K562 (cell line): ENCODE results near the gene ANKRD13C. TPM values are rescaled to one million over a fixed set of nuclear protein-coding genes. Genes with fewer than 3 reads are reported as not detected.
"Not testable (repeated sequence)": the region's sequence is repeated elsewhere in the genome, so short reads cannot be mapped to it uniquely, and the experiment has no call there.

ENCODE experiments used
- ATAC-seq: fragments of 200-7000 bp; cut with Tn5 transposase; 3 replicates; pipeline ENCODE4 v1.9.1; 2020; ENCODE audit warnings: moderate library complexity
- BruUV-seq: library from RNA; stranded (reverse); fragments of 400-500 nt; replicated peaks from 2 replicates; lab custom pipeline; 2021; lab: Mats Ljungman, UMichigan
- CTCF ChIA-PET: fragments of 300-600 bp; formaldehyde crosslinking; extraction: SDS; loops from one replicate; lab custom pipeline; 2021; ENCODE audit warnings: low intra/inter-chr PET ratio; lab: Yijun Ruan, JAX
- POLR2A ChIA-PET: fragments of 300-600, 350-650 bp; sonication (Branson Sonifier 250); formaldehyde crosslinking; extraction: SDS; loops from one replicate; lab custom pipeline; 2021; ENCODE audit warnings: antibody characterized with exemption, inconsistent platforms; lab: Yijun Ruan, JAX
- DNase-seq, 4 experiments: peaks; one replicate each; pipeline versions ENCODE4 v3.0.0 to v3.0.0-alpha.2; 2011 to 2018; ENCODE audit warnings: low spot score in 3 of 4, mixed read lengths in 3 of 4; ENCODE audit errors: extremely low read depth in 1 of 4
- FAIRE-seq: peaks from 2 replicates; lab custom pipeline; 2011; peaks lifted over from hg19 to GRCh38; lab: Jason Lieb, UNC
- H2AFZ ChIP-seq: 2 replicates; pipeline ENCODE4 v1.6.0; 2011; ENCODE audit warnings: low read depth, low read length, control low read depth, inconsistent platforms
- H3K27ac ChIP-seq: fragments of 200-600 bp; 3 replicates; pipeline ENCODE4 v1.8.0; 2011; ENCODE audit warnings: low read depth, mild to moderate bottlenecking, control low read depth, inconsistent platforms, low read length, moderate library complexity, mixed read lengths; ENCODE audit errors: extremely low read depth
- H3K27me3 ChIP-seq, 2 experiments: fragments of 300-600 bp in 1 of 2; 2 replicates in 1 of 2; 3 replicates in 1 of 2; pipeline versions ENCODE4 v1.6.0 to v1.8.0; 2011; ENCODE audit warnings: inconsistent platforms in 2 of 2, low read length in 2 of 2, mild to moderate bottlenecking in 1 of 2, mixed read lengths in 1 of 2, moderate library complexity in 1 of 2; ENCODE audit not compliant: control insufficient read depth in 2 of 2, insufficient read depth in 2 of 2
- H3K36me3 ChIP-seq: fragments of 300-600 bp; 3 replicates; pipeline ENCODE4 v1.8.0; 2011; ENCODE audit warnings: mild to moderate bottlenecking, low read length, inconsistent platforms; ENCODE audit not compliant: control insufficient read depth, insufficient read depth
- H3K4me1 ChIP-seq, 2 experiments: fragments of 200-600 bp in 1 of 2; replicated peaks in 1 of 2; 2 replicates in 1 of 2; 3 replicates in 1 of 2; pipeline versions ENCODE4 v1.5.1 to v1.8.0; 2011; ENCODE audit warnings: inconsistent platforms in 2 of 2, low read length in 2 of 2, mild to moderate bottlenecking in 1 of 2, mixed read lengths in 1 of 2, moderate library complexity in 1 of 2; ENCODE audit not compliant: control insufficient read depth in 2 of 2, insufficient read depth in 2 of 2
- H3K4me2 ChIP-seq: 2 replicates; pipeline ENCODE4 v1.6.1; 2011; ENCODE audit warnings: low read length, control low read depth, inconsistent platforms, mixed read lengths; ENCODE audit not compliant: insufficient read depth
- H3K4me3 ChIP-seq: fragments of 200-600 bp; sonication (generic), shearing (Covaris generic); 2 replicates; pipeline ENCODE4 v1.5.1; 2016; ENCODE audit warnings: control low read depth, inconsistent platforms
- H3K79me2 ChIP-seq: fragments of 200-600 bp; 3 replicates; pipeline ENCODE4 v1.8.0; 2011; ENCODE audit warnings: low read length, inconsistent platforms; ENCODE audit not compliant: control insufficient read depth, insufficient read depth
- H3K9ac ChIP-seq, 2 experiments: 2 replicates each; pipeline versions ENCODE4 v1.6.0 to v1.6.1; 2011; ENCODE audit warnings: low read depth in 2 of 2, low read length in 2 of 2, control low read depth in 1 of 2, inconsistent platforms in 1 of 2, mild to moderate bottlenecking in 1 of 2, mixed read lengths in 1 of 2; ENCODE audit not compliant: insufficient read depth in 1 of 2
- H3K9me1 ChIP-seq: one replicate; pipeline ENCODE4 v1.6.0; 2011; ENCODE audit warnings: inconsistent platforms, mild to moderate bottlenecking, low read length, moderate library complexity; ENCODE audit not compliant: control insufficient read depth, insufficient read depth
- H3K9me3 ChIP-seq: replicated peaks from 2 replicates; pipeline ENCODE4 v1.5.1; 2011; ENCODE audit warnings: low read depth, low read length, inconsistent platforms; ENCODE audit not compliant: control insufficient read depth, insufficient read depth
- H4K20me1 ChIP-seq: replicated peaks from 2 replicates; pipeline ENCODE4 v1.6.1; 2011; ENCODE audit warnings: low read length, inconsistent platforms, mixed read lengths; ENCODE audit not compliant: control insufficient read depth, insufficient read depth
- RFX1 ChIP-seq: fragments of 450-650 bp; IDR thresholded peaks from 2 replicates; pipeline ENCODE4 v1.6.1; 2016; ENCODE audit warnings: mild to moderate bottlenecking, moderate library complexity
- WGBS: fragments of 100-300 bp; shearing (Covaris generic); methylation state at CpG from one replicate; pipeline ENCODE4 v1.1.6; 2016; ENCODE audit warnings: low coverage, mixed read lengths; ENCODE audit not compliant: insufficient coverage; ENCODE audit errors: missing lambda C conversion rate; 5-methylcytosine and 5-hydroxymethylcytosine counted together
- in situ Hi-C: fragments of 300-500 bp; cut with MboI; formaldehyde crosslinking; loops from 4 replicates; pipeline ENCODE4 v1.15.0; 2018; ENCODE audit warnings: inconsistent platforms, mixed read lengths
- intact Hi-C: fragments of 100-400 bp; cut with micrococcal nuclease; formaldehyde crosslinking; loops from 2 replicates; pipeline ENCODE4 v1.14.2; 2022
- polyA plus RNA-seq, 8 experiments: library from polyadenylated mRNA; depleted of rRNA in 4 of 8; stranded (reverse) in 5 of 8; unstranded in 3 of 8; fragments of >200 nt; fragmentation: Nextera tagmentation in 2 of 8; fragmentation: Illumina TruSeq in 1 of 8; extraction: Ambion mirVana in 2 of 8; extraction: Trizol in 1 of 8; gene quantifications; 2 replicates each; pipeline versions ENCODE4 v1.2.1 to v1.2.3, GENCODE V29; 2011 to 2014; ENCODE audit warnings: inconsistent platforms in 1 of 8, missing spikeins in 1 of 8
- total RNA-seq, 7 experiments: library from RNA; depleted of rRNA in 6 of 7; stranded (reverse); fragments of >200 nt in 6 of 7; fragmentation: Illumina TruSeq in 2 of 7; extraction: Trizol in 2 of 7; gene quantifications; 2 replicates each; pipeline versions ENCODE4 v1.2.1 to v1.2.3, GENCODE V29; 2011 to 2021; ENCODE audit warnings: low replicate concordance in 1 of 7

Gene ANKRD13C
- total and polyA plus RNA-seq, 9 of the 15 experiments (the other 6 are each of a cell fraction or from before 2014, with no cell fraction given) = 3.4 to 22.8 (median 12.5) TPM

- BruUV-seq, H4K20me1 ChIP-seq, H3K4me3 ChIP-seq, H3K27me3 ChIP-seq, H2AFZ ChIP-seq, H3K9me1 ChIP-seq, H3K4me2 ChIP-seq, CTCF ChIA-PET, in situ Hi-C loops, H3K9me3 ChIP-seq, DNase-seq, H3K79me2 ChIP-seq, FAIRE-seq, H3K4me1 ChIP-seq, H3K9ac ChIP-seq, H3K27ac ChIP-seq, ATAC-seq, H3K36me3 ChIP-seq, intact Hi-C loops: not testable (repeated sequence)
- peak; percentile 66 for TF ChIP-seq RFX1
- POLR2A ChIA-PET = interaction anchor here (1.2 kb wide), 1 partner anchor 10 kb away, joined by 5 read pairs; no protein-coding TSS in a partner anchor
- WGBS = 15% methylated on average over 2 of the region's 3 CpGs
These were observed 17.1 kb upstream of the ANKRD13C start for GRCh38 chr1:70371586-70371985.

GRCh38 chr1:70367397-70367796, 12.9 kb upstream of the ANKRD13C start:
- H3K4me3 ChIP-seq, H3K27ac ChIP-seq, H3K36me3 ChIP-seq, H4K20me1 ChIP-seq, H3K4me1 ChIP-seq, POLR2A ChIA-PET, CTCF ChIA-PET, H2AFZ ChIP-seq, H3K9me1 ChIP-seq, H3K27me3 ChIP-seq, H3K9ac ChIP-seq, FAIRE-seq, in situ Hi-C loops, H3K9me3 ChIP-seq, intact Hi-C loops, DNase-seq, BruUV-seq, H3K4me2 ChIP-seq, ATAC-seq, H3K79me2 ChIP-seq: not testable (repeated sequence)
- 46% methylated on average over 5 of the region's 5 CpGs for WGBS
